Stimulated activated naive CD8-positive, alpha-beta T cell treated with anti-CD3 and anti-CD28 coated beads, Interleukin-15, Interleukin-2, amounts not matched to agents 100 ng/mL and 50 ng/mL, for 24 hours (primary cell): ENCODE results near the gene DBF4.
"Not testable (repeated sequence)": the region's sequence is repeated elsewhere in the genome, so short reads cannot be mapped to it uniquely, and the experiment has no call there.

Source experiments
- H3K27ac Mint-ChIP-seq: one replicate; pipeline ENCODE4 v1.8.0; 2021; ENCODE audit warnings: mild to moderate bottlenecking, mixed read lengths
- H3K27me3 Mint-ChIP-seq: one replicate; pipeline ENCODE4 v1.8.0; 2021; ENCODE audit warnings: mixed read lengths
- H3K36me3 Mint-ChIP-seq: one replicate; pipeline ENCODE4 v1.8.0; 2021; ENCODE audit warnings: low read depth, mixed read lengths
- H3K4me1 Mint-ChIP-seq: one replicate; pipeline ENCODE4 v1.8.0; 2021; ENCODE audit warnings: low read depth, mixed read lengths
- H3K4me3 Mint-ChIP-seq: one replicate; pipeline ENCODE4 v1.8.0; 2021; ENCODE audit warnings: mild to moderate bottlenecking, mixed read lengths
- H3K9me3 Mint-ChIP-seq: one replicate; pipeline ENCODE4 v1.8.0; 2021; ENCODE audit warnings: mixed read lengths

The DBF4 gene

GRCh38 chr7:87873328-87873727 lies 3.0 kb upstream of the DBF4 start:
- H3K27ac Mint-ChIP-seq, H3K4me3 Mint-ChIP-seq, H3K27me3 Mint-ChIP-seq: not testable (repeated sequence)
- H3K4me1 Mint-ChIP-seq = peaks cover 37% of the 10 kb centered on the region
- H3K36me3 Mint-ChIP-seq = peaks cover 57% of the 10 kb centered on the region
- H3K9me3 Mint-ChIP-seq = peaks cover 22% of the 10 kb centered on the region

GRCh38 chr7:87874066-87874465 lies 2.2 kb upstream of the DBF4 start:
- H3K4me3 Mint-ChIP-seq = peak overlapping the region; percentile 89
- peak overlapping the region; percentile 3 for H3K27ac Mint-ChIP-seq
- H3K4me1 Mint-ChIP-seq = peaks cover 44% of the 10 kb centered on the region
- H3K9me3 Mint-ChIP-seq = peaks cover 22% of the 10 kb centered on the region
- peaks cover 57% of the 10 kb centered on the region for H3K36me3 Mint-ChIP-seq
- no peaks in the 10 kb centered on the region for H3K27me3 Mint-ChIP-seq

- peaks cover 59% of the 10 kb centered on the region for H3K36me3 Mint-ChIP-seq
- H3K27ac Mint-ChIP-seq = peak overlapping the region; percentile 56
- H3K4me1 Mint-ChIP-seq = peaks cover 53% of the 10 kb centered on the region
- H3K9me3 Mint-ChIP-seq = peaks cover 22% of the 10 kb centered on the region
- peak overlapping the region; percentile 89 for H3K4me3 Mint-ChIP-seq
- no peaks in the 10 kb centered on the region for H3K27me3 Mint-ChIP-seq
Observed at GRCh38 chr7:87875151-87876039, 898 bp upstream of the DBF4 start.

GRCh38 chr7:87876869-87877234 lies 559 bp downstream of the DBF4 start:
- peak overlapping the region; percentile 89 for H3K4me3 Mint-ChIP-seq
- H3K4me1 Mint-ChIP-seq = peaks cover 58% of the 10 kb centered on the region
- H3K9me3 Mint-ChIP-seq = peaks cover 11% of the 10 kb centered on the region

GRCh38 chr7:87877366-87878040 lies 1.2 kb downstream of the DBF4 start:
- peaks cover 58% of the 10 kb centered on the region for H3K36me3 Mint-ChIP-seq

More at GRCh38 chr7:87876869-87877234, 559 bp downstream of the DBF4 start:
- Mint-ChIP-seq H3K27me3 (no peaks in the 10 kb centered on the region), H3K27ac (peak overlapping the region; percentile 92), H3K36me3 (peaks cover 58% of the 10 kb centered on the region)

GRCh38 chr7:87878208-87878735 lies 2.0 kb downstream of the DBF4 start:
- Mint-ChIP-seq H3K9me3 (no peaks in the 10 kb centered on the region), H3K36me3 (peaks cover 57% of the 10 kb centered on the region), H3K4me1 (peaks cover 45% of the 10 kb centered on the region), H3K27ac (no peak overlapping the region), H3K27me3 (no peaks in the 10 kb centered on the region), H3K4me3 (peak overlapping the region; percentile 89)

More at GRCh38 chr7:87877366-87878040, 1.2 kb downstream of the DBF4 start:
- Mint-ChIP-seq H3K27me3 (no peaks in the 10 kb centered on the region), H3K9me3 (peaks cover 4% of the 10 kb centered on the region), H3K27ac (peak overlapping the region; percentile 92), H3K4me3 (peak overlapping the region; percentile 89), H3K4me1 (peaks cover 52% of the 10 kb centered on the region)

- H3K27ac Mint-ChIP-seq = no peak overlapping the region
- H3K4me1 Mint-ChIP-seq = peaks cover 26% of the 10 kb centered on the region
- H3K9me3 Mint-ChIP-seq = no peaks in the 10 kb centered on the region
- no peaks in the 10 kb centered on the region for H3K27me3 Mint-ChIP-seq
- H3K4me3 Mint-ChIP-seq = no peak overlapping the region
- H3K36me3 Mint-ChIP-seq = peaks cover 72% of the 10 kb centered on the region
Observed at GRCh38 chr7:87882151-87882937, 6.1 kb downstream of the DBF4 start.

- H3K27me3 Mint-ChIP-seq = no peaks in the 10 kb centered on the region
- H3K9me3 Mint-ChIP-seq = no peaks in the 10 kb centered on the region
- no peak overlapping the region for H3K4me3 Mint-ChIP-seq
- H3K4me1 Mint-ChIP-seq = peaks cover 8% of the 10 kb centered on the region
- H3K27ac Mint-ChIP-seq = no peak overlapping the region
- peaks cover 78% of the 10 kb centered on the region for H3K36me3 Mint-ChIP-seq
Observed at GRCh38 chr7:87885018-87885417, 8.7 kb downstream of the DBF4 start.

- peaks cover 71% of the 10 kb centered on the region for H3K36me3 Mint-ChIP-seq
- H3K27me3 Mint-ChIP-seq = no peaks in the 10 kb centered on the region
- no peaks in the 10 kb centered on the region for H3K9me3 Mint-ChIP-seq
- H3K4me1 Mint-ChIP-seq = no peaks in the 10 kb centered on the region
- no peak overlapping the region for H3K4me3 Mint-ChIP-seq
- H3K27ac Mint-ChIP-seq = no peak overlapping the region
Observed at GRCh38 chr7:87886875-87887274, 10.6 kb downstream of the DBF4 start.

GRCh38 chr7:87895363-87895762 lies 19.1 kb downstream of the DBF4 start:
- peaks cover 69% of the 10 kb centered on the region for H3K36me3 Mint-ChIP-seq
- H3K9me3 Mint-ChIP-seq = no peaks in the 10 kb centered on the region
- H3K4me3 Mint-ChIP-seq = no peak overlapping the region
- H3K27me3 Mint-ChIP-seq = no peaks in the 10 kb centered on the region
- no peaks in the 10 kb centered on the region for H3K4me1 Mint-ChIP-seq
- no peak overlapping the region for H3K27ac Mint-ChIP-seq

- no peaks in the 10 kb centered on the region for H3K9me3 Mint-ChIP-seq
- no peak overlapping the region for H3K27ac Mint-ChIP-seq
- no peaks in the 10 kb centered on the region for H3K27me3 Mint-ChIP-seq
- no peaks in the 10 kb centered on the region for H3K4me1 Mint-ChIP-seq
- H3K4me3 Mint-ChIP-seq = no peak overlapping the region
- peaks cover 72% of the 10 kb centered on the region for H3K36me3 Mint-ChIP-seq
Observed at GRCh38 chr7:87899255-87899654, 23.0 kb downstream of the DBF4 start.

- not testable (repeated sequence) for H3K4me1 Mint-ChIP-seq, H3K9me3 Mint-ChIP-seq, H3K4me3 Mint-ChIP-seq, H3K27ac Mint-ChIP-seq, H3K27me3 Mint-ChIP-seq
- H3K36me3 Mint-ChIP-seq = peaks cover 32% of the 10 kb centered on the region
Observed at GRCh38 chr7:87907136-87907906, 31.0 kb downstream of the DBF4 start.

- not testable (repeated sequence) for H3K4me1 Mint-ChIP-seq, H3K4me3 Mint-ChIP-seq, H3K27ac Mint-ChIP-seq, H3K27me3 Mint-ChIP-seq, H3K9me3 Mint-ChIP-seq
- H3K36me3 Mint-ChIP-seq = peaks cover 23% of the 10 kb centered on the region
Observed at GRCh38 chr7:87908814-87909213, 32.5 kb downstream of the DBF4 start.

- no peaks in the 10 kb centered on the region for H3K27me3 Mint-ChIP-seq
- H3K27ac Mint-ChIP-seq = no peak overlapping the region
- H3K4me3 Mint-ChIP-seq = no peak overlapping the region
- H3K36me3 Mint-ChIP-seq = peaks cover 8% of the 10 kb centered on the region
- H3K4me1 Mint-ChIP-seq = no peaks in the 10 kb centered on the region
- H3K9me3 Mint-ChIP-seq = no peaks in the 10 kb centered on the region
Observed at GRCh38 chr7:87912121-87912520, 35.8 kb downstream of the DBF4 start.
